Measurements from ENCODE around the gene USP2.
A peak's percentile ranks its signal among the peaks of the same experiment; 100 is the strongest.

Gene USP2

GRCh38 chr11:119381181-119381988 lies at the start of gene USP2:
USP2 (minus strand) TSS chr11:119381690; CDS start chr11:119373480, 8,210 bp downstream.
- no peaks in the 10 kb centered on the region for H3K36me3 ChIP-seq (ENCODE audit: insufficient read depth, low read length)
- peaks cover 20% of the 10 kb centered on the region for H3K4me1 ChIP-seq (ENCODE audit: insufficient read depth, low read length)
- H3K27ac ChIP-seq (ENCODE audit: low read depth, low read length) = peak within 1 kb of the TSS; percentile 9
- peak within 1 kb of the TSS; percentile 34 to 76 for H3K4me3 ChIP-seq (ENCODE audit: low read depth in 1 of 2, low read length in 2 of 2)
- H3K27me3 ChIP-seq (ENCODE audit: control insufficient read depth in 1 of 2, insufficient read depth in 2 of 2, low read length in 2 of 2) = no peaks in the 10 kb centered on the region
- H3K9ac ChIP-seq (ENCODE audit: low read length) = peak within 1 kb of the TSS; percentile 69
- no peaks in the 10 kb centered on the region for H3K9me3 ChIP-seq (ENCODE audit: low read length)

GRCh38 chr11:119427279-119427678 lies 45.8 kb upstream of the USP2 start:
- Histone ChIP-seq H3K9ac (ENCODE audit: low read length) (no peak overlapping the region), H3K27me3 (ENCODE audit: control insufficient read depth in 1 of 2, insufficient read depth in 2 of 2, low read length in 2 of 2) (peaks cover 0 to 12% of the 10 kb centered on the region in 2 donors), H3K36me3 (ENCODE audit: insufficient read depth, low read length) (no peaks in the 10 kb centered on the region), H3K4me3 (ENCODE audit: low read depth in 1 of 2, low read length in 2 of 2) (no peak overlapping the region), H3K9me3 (ENCODE audit: low read length) (no peaks in the 10 kb centered on the region), H3K27ac (ENCODE audit: low read depth, low read length) (no peak overlapping the region), H3K4me1 (ENCODE audit: insufficient read depth, low read length) (peaks cover 15% of the 10 kb centered on the region)

- peaks cover 2 to 22% of the 10 kb centered on the region in 2 donors for H3K27me3 ChIP-seq (ENCODE audit: control insufficient read depth in 1 of 2, insufficient read depth in 2 of 2, low read length in 2 of 2)
- no peak overlapping the region for H3K27ac ChIP-seq (ENCODE audit: low read depth, low read length)
- peaks cover 23% of the 10 kb centered on the region for H3K4me1 ChIP-seq (ENCODE audit: insufficient read depth, low read length)
- no peaks in the 10 kb centered on the region for H3K36me3 ChIP-seq (ENCODE audit: insufficient read depth, low read length)
- no peak overlapping the region for H3K4me3 ChIP-seq (ENCODE audit: low read depth in 1 of 2, low read length in 2 of 2)
- H3K9ac ChIP-seq (ENCODE audit: low read length) = no peak overlapping the region
- no peaks in the 10 kb centered on the region for H3K9me3 ChIP-seq (ENCODE audit: low read length)
Measured at GRCh38 chr11:119426142-119426541, 44.7 kb upstream of the USP2 start.

- no peaks in the 10 kb centered on the region for H3K36me3 ChIP-seq (ENCODE audit: insufficient read depth, low read length)
- H3K4me3 ChIP-seq (ENCODE audit: low read depth in 1 of 2, low read length in 2 of 2) = no peak overlapping the region
- H3K27ac ChIP-seq (ENCODE audit: low read depth, low read length) = no peak overlapping the region
- H3K9me3 ChIP-seq (ENCODE audit: low read length) = no peaks in the 10 kb centered on the region
- no peak overlapping the region for H3K9ac ChIP-seq (ENCODE audit: low read length)
- peaks cover 8 to 31% of the 10 kb centered on the region in 2 donors for H3K27me3 ChIP-seq (ENCODE audit: control insufficient read depth in 1 of 2, insufficient read depth in 2 of 2, low read length in 2 of 2)
- peaks cover 24% of the 10 kb centered on the region for H3K4me1 ChIP-seq (ENCODE audit: insufficient read depth, low read length)
Measured at GRCh38 chr11:119424775-119425174, 43.3 kb upstream of the USP2 start.

- H3K4me1 ChIP-seq (ENCODE audit: insufficient read depth, low read length) = peaks cover 24% of the 10 kb centered on the region
- no peak overlapping the region for H3K27ac ChIP-seq (ENCODE audit: low read depth, low read length)
- no peak overlapping the region for H3K4me3 ChIP-seq (ENCODE audit: low read depth in 1 of 2, low read length in 2 of 2)
- no peak overlapping the region for H3K9ac ChIP-seq (ENCODE audit: low read length)
- H3K27me3 ChIP-seq (ENCODE audit: control insufficient read depth in 1 of 2, insufficient read depth in 2 of 2, low read length in 2 of 2) = peaks cover 8 to 31% of the 10 kb centered on the region in 2 donors
- H3K9me3 ChIP-seq (ENCODE audit: low read length) = no peaks in the 10 kb centered on the region
- no peaks in the 10 kb centered on the region for H3K36me3 ChIP-seq (ENCODE audit: insufficient read depth, low read length)
Measured at GRCh38 chr11:119424276-119424675, 42.8 kb upstream of the USP2 start.

- H3K9ac ChIP-seq (ENCODE audit: low read length) = no peak overlapping the region
- peaks cover 24% of the 10 kb centered on the region for H3K4me1 ChIP-seq (ENCODE audit: insufficient read depth, low read length)
- H3K4me3 ChIP-seq (ENCODE audit: low read depth in 1 of 2, low read length in 2 of 2) = peak overlapping the region in 1 of 2 donors; percentile 51
- peaks cover 8 to 31% of the 10 kb centered on the region in 2 donors for H3K27me3 ChIP-seq (ENCODE audit: control insufficient read depth in 1 of 2, insufficient read depth in 2 of 2, low read length in 2 of 2)
- no peaks in the 10 kb centered on the region for H3K9me3 ChIP-seq (ENCODE audit: low read length)
- no peaks in the 10 kb centered on the region for H3K36me3 ChIP-seq (ENCODE audit: insufficient read depth, low read length)
- no peak overlapping the region for H3K27ac ChIP-seq (ENCODE audit: low read depth, low read length)
Measured at GRCh38 chr11:119423509-119424254, 42.2 kb upstream of the USP2 start.

GRCh38 chr11:119422809-119423508 lies 41.5 kb upstream of the USP2 start, which contains the start of gene THY1:
THY1 (minus strand) TSS chr11:119423172; CDS start chr11:119420905, 2,267 bp downstream.
- Histone ChIP-seq H3K27me3 (ENCODE audit: control insufficient read depth in 1 of 2, insufficient read depth in 2 of 2, low read length in 2 of 2) (peaks cover 8 to 31% of the 10 kb centered on the region in 2 donors), H3K9me3 (ENCODE audit: low read length) (no peaks in the 10 kb centered on the region), H3K4me1 (ENCODE audit: insufficient read depth, low read length) (peaks cover 24% of the 10 kb centered on the region), H3K9ac (ENCODE audit: low read length) (no peak within 1 kb of the TSS), H3K36me3 (ENCODE audit: insufficient read depth, low read length) (no peaks in the 10 kb centered on the region), H3K27ac (ENCODE audit: low read depth, low read length) (peak within 1 kb of the TSS; percentile 27), H3K4me3 (ENCODE audit: low read depth in 1 of 2, low read length in 2 of 2) (peak within 1 kb of the TSS; percentile 47 to 51)

- Histone ChIP-seq H3K36me3 (ENCODE audit: insufficient read depth, low read length) (no peaks in the 10 kb centered on the region), H3K9me3 (ENCODE audit: low read length) (no peaks in the 10 kb centered on the region), H3K27ac (ENCODE audit: low read depth, low read length) (peak overlapping the region; percentile 27), H3K4me3 (ENCODE audit: low read depth in 1 of 2, low read length in 2 of 2) (peak overlapping the region; percentile 47 to 51), H3K4me1 (ENCODE audit: insufficient read depth, low read length) (peaks cover 24% of the 10 kb centered on the region), H3K27me3 (ENCODE audit: control insufficient read depth in 1 of 2, insufficient read depth in 2 of 2, low read length in 2 of 2) (peaks cover 8 to 31% of the 10 kb centered on the region in 2 donors), H3K9ac (ENCODE audit: low read length) (no peak overlapping the region)
Measured at GRCh38 chr11:119421941-119422808, 40.7 kb upstream of the USP2 start.

- Histone ChIP-seq H3K36me3 (ENCODE audit: insufficient read depth, low read length) (no peaks in the 10 kb centered on the region), H3K27me3 (ENCODE audit: control insufficient read depth in 1 of 2, insufficient read depth in 2 of 2, low read length in 2 of 2) (peaks cover 8 to 31% of the 10 kb centered on the region in 2 donors), H3K27ac (ENCODE audit: low read depth, low read length) (no peak overlapping the region), H3K9me3 (ENCODE audit: low read length) (no peaks in the 10 kb centered on the region), H3K9ac (ENCODE audit: low read length) (no peak overlapping the region), H3K4me3 (ENCODE audit: low read depth in 1 of 2, low read length in 2 of 2) (peak overlapping the region in 1 of 2 donors; percentile 51), H3K4me1 (ENCODE audit: insufficient read depth, low read length) (peaks cover 24% of the 10 kb centered on the region)
Measured at GRCh38 chr11:119421351-119421750, 39.9 kb upstream of the USP2 start.

- Histone ChIP-seq H3K36me3 (ENCODE audit: insufficient read depth, low read length) (no peaks in the 10 kb centered on the region), H3K4me1 (ENCODE audit: insufficient read depth, low read length) (peaks cover 24% of the 10 kb centered on the region), H3K9ac (ENCODE audit: low read length) (no peak overlapping the region), H3K9me3 (ENCODE audit: low read length) (no peaks in the 10 kb centered on the region), H3K27ac (ENCODE audit: low read depth, low read length) (no peak overlapping the region), H3K27me3 (ENCODE audit: control insufficient read depth in 1 of 2, insufficient read depth in 2 of 2, low read length in 2 of 2) (peaks cover 8 to 31% of the 10 kb centered on the region in 2 donors), H3K4me3 (ENCODE audit: low read depth in 1 of 2, low read length in 2 of 2) (no peak overlapping the region)
Measured at GRCh38 chr11:119420631-119421030, 39.1 kb upstream of the USP2 start.
